HL-60/S4 treated with phorbol 12-myristate 13-acetate at 8.2 ng/mL for 4 days and 3 days (cell line): Measurements from ENCODE around the gene MEGF11.

Experiments used
- in situ Hi-C: fragments of 300-500 bp; cut with MboI; formaldehyde crosslinking; loops from 2 replicates; pipeline ENCODE4 v1.15.0; 2022; ENCODE audit warnings: low sequenced_read_pairs

Gene MEGF11

GRCh38 chr15:66123799-66124198 lies 129.8 kb downstream of the MEGF11 start:
- in situ Hi-C loops, result no loop called here

- in situ Hi-C loops, result no loop called here
These were observed 133.1 kb downstream of the MEGF11 start for GRCh38 chr15:66120422-66120821.

GRCh38 chr15:66117841-66118240 lies 135.7 kb downstream of the MEGF11 start:
- in situ Hi-C loops, result no loop called here

GRCh38 chr15:66115568-66116206 lies 137.9 kb downstream of the MEGF11 start:
- in situ Hi-C loops, result no loop called here

- in situ Hi-C loops, result no loop called here
These were observed 138.6 kb downstream of the MEGF11 start for GRCh38 chr15:66114863-66115425.

- in situ Hi-C loops, result no loop called here
These were observed 141.2 kb downstream of the MEGF11 start for GRCh38 chr15:66112388-66112787.

GRCh38 chr15:66111363-66111762 lies 142.2 kb downstream of the MEGF11 start:
- in situ Hi-C loops, result no loop called here

- in situ Hi-C loops, result no loop called here
These were observed 142.7 kb downstream of the MEGF11 start for GRCh38 chr15:66110864-66111263.

- in situ Hi-C loops, result no loop called here
These were observed 143.7 kb downstream of the MEGF11 start for GRCh38 chr15:66109826-66110225.

GRCh38 chr15:66108483-66109265 lies 144.9 kb downstream of the MEGF11 start:
- in situ Hi-C loops, result no loop called here

- in situ Hi-C loops, result no loop called here
These were observed 146.5 kb downstream of the MEGF11 start for GRCh38 chr15:66107070-66107469.

GRCh38 chr15:66105286-66106265 lies 148.0 kb downstream of the MEGF11 start:
- in situ Hi-C loops, result no loop called here

- in situ Hi-C loops, result no loop called here
These were observed 150.3 kb downstream of the MEGF11 start for GRCh38 chr15:66103293-66103590.

GRCh38 chr15:66102563-66103292 lies 150.8 kb downstream of the MEGF11 start:
- in situ Hi-C loops, result no loop called here

GRCh38 chr15:66101715-66102395 lies 151.7 kb downstream of the MEGF11 start:
- in situ Hi-C loops, result no loop called here

GRCh38 chr15:66100761-66101160 lies 152.8 kb downstream of the MEGF11 start:
- in situ Hi-C loops, result no loop called here

GRCh38 chr15:66099950-66100671 lies 153.4 kb downstream of the MEGF11 start:
- in situ Hi-C loops, result no loop called here

- in situ Hi-C loops, result no loop called here
These were observed 155.6 kb downstream of the MEGF11 start for GRCh38 chr15:66098022-66098363.
